GM18508 (cell line): ENCODE data around the gene CRYGN.

Experiments used
- ATAC-seq: cut with Tn5 transposase; IDR thresholded peaks from one replicate; pipeline ENCODE4 v1.9.1; 2021; ENCODE audit warnings: moderate number of reproducible peaks; ENCODE audit not compliant: insufficient read depth, unreplicated experiment

CRYGN gene

GRCh38 chr7:151444632-151445031 is 4.7 kb upstream of the CRYGN start:
- ATAC-seq = no peak

DNA sequence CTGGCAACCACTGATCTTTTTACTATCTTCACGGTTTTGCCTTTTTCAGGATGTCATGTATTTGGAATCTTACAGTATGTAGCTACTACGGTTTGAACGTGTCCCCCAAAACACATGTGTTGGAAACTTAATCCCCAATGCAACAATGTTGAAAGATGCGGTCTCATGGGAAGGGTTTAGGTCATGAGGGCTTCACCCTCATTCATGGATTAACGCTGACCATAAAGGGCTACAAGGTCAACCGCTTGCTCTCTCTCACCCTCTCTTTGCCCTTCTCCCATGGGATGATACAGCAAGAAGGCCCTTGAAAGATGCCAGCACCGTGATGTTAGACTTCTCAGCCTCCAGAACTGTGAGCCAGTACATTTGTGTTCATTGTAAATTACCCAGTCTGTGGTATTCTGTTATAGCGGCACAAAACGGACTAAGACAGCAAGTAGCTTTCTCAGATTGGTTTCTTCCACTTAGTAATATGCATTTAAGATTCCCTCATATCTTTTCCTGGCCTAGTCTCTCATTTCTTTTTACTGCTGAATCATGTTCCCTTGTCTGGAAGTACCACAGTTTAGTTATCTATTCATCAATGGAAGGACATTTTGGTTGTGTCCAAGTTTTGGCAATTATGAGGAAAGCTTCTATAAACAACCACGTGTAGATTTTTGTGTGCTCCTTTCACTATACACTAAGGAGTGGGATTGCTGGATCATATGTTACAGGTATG is 3.0 kb upstream of the CRYGN start:
- ATAC-seq = no peak

DNA sequence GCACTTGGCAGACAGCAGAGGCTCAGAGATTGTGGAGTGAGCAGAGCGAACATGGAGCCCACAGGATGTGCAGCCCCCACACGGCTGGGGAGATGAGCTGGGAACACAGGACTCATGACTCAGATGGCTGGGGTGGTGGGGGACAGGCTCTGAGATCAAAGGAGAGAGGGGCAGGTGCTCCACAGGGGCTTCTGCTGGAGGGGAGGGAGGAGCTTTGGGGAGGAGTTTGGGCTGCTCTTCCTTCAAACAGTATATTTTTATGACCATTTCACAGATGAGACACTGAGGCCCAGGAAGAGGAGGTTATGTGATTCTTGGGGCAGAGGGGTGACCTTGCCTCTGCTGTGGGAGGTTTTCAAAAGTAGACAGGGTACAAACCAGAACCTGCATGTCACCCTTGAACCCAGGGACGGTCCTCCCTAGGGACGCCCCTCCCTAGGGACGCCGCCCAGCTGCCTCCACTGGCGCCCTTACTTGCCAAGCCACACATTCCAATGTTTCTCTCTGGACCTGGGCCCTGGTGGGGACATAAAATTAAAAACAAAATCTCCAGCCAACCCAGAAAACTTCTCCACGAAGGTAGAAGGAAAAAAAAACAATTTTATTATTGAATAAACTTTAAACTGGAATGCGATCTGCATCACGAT is 981 bp upstream of the CRYGN start:
- ATAC-seq = no peak

DNA sequence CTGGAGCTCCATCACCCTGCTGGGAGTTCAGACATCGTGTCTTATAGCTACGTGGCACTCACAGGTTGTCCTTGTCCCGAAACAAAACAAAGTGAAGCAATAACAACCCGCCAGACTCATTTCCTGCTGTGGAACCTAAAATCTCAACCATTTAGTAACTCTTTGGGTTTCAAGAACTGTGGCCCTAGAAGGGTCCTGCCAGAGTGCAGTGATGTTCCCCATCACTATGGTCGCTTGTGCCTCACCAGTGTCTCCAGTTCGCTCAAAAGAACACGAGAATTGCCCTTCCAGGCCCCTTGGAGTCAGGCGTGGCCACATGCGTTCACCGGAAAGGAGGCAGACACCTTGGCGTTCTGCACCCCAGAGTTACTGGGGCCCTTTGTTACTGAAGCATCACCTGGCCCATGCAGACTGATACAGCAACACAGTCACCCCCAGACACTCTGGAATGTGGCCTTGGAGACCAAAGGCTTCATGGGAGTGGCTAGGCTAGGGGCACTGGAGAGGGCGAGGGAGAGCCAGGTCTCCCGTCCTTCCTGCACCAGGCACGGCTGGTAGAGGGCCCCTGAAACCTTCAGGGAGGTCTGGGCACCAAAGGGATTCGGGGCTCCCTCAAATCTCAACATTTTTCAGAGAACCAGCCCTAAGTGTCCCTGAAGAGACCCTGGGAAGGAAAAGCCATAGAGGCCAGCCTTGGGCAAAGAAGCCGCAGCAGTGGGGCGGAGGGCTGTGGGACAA is 908 bp downstream of the CRYGN start:
- ATAC-seq = no peak

DNA sequence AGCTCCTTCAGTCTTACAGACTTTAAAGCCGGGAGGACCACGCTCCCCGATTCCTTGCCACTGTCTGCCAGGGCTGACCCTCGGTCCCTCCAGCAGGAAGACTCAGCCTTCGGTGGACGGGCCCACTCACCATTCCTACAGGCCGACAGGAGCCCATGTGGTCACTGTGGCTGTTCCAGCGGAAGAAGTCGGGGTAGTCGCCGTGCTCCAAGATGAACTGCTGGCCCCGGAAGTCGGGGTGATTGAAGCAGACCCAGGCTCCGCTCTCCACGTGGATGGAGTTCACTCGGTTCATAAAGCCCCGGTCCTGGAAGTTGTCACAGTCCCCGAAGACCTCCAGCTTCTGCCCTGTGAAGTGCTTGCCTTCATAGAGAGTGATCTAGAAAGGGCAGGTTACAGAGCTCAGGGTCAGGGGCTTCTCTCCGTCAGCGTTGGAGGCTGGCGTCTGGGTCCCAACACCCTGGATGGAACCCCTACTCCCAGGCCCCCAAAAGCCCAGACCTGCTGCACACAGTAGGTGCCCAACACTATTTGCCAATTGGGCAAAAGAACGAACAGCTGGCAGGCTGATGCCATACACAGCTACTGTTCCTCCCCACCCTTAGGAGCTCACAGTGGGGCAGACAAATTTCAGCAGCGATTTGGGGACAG is 1.9 kb downstream of the CRYGN start:
- no peak for ATAC-seq

DNA sequence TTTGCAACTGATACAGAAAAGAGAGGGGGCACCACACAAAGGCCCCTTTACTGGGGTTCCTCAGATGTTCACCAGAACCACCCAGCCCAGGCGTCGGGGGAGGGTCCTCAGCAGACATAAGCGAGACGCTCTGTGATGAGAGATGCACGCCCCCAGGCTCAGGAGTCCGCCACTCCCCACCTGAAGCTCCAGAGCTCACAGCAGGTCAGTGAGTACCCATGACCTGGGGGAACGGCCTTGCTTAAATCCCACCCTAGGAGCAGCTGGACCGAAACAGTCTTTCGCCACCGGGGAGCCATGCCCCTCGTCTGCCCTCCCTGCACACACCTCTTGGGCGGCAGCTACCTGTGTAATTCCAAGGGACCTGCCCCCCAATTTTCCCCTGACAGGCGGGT is 2.8 kb downstream of the CRYGN start:
- no peak for ATAC-seq

DNA sequence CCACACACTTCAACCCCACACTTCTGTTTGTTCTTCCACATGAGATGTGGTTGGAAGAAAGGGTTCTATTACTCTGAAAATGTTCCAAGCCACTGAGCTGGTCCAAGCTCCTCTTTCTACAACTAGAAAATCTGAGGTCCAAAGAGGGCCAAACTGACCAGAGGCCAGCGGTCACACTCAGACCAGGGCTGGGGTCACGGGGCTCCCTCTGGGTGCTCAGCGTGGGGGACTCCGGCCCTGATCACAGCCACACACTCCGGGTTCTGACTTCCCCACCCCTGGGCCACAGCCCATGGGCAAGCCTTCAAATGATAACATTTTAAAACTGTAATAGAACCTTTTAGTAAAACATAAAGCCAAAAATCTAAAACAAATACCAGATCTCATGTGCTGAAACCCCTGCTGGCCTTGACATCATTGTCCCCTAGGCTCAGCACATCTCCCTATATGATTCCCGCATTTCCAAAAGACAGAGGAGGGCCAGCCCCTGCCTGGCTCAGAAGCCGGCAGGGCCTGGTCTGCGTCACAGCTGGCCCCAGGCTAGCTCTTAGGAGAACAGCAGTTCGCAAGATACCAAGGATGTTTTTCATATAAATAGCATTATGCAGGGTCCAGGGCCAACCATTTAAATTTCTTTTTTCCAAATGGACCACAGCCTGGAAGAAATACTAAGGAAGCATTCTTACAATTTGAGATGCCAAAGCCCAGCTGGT is 3.3 kb downstream of the CRYGN start:
- no peak for ATAC-seq

DNA sequence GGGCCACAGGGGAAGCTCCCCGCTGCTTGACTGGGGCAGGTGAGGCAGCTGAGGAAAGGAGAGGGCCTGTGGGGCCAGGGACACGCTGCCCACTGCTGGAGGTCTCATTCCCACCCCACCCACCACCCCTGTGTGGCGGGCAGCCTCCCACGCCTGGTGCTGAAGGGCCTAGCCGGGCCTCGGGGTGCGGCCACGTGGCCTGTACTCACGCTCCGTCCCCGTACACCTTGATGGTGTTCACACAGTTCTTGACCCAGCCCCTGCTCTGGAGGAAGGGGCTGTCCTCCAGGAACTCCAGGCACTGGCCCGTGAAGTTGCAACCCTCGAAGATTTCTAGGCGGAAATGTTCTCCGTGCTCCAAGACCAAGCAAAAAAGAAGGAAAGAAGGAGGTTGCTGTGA is 4.0 kb downstream of the CRYGN start:
- no peak for ATAC-seq

DNA sequence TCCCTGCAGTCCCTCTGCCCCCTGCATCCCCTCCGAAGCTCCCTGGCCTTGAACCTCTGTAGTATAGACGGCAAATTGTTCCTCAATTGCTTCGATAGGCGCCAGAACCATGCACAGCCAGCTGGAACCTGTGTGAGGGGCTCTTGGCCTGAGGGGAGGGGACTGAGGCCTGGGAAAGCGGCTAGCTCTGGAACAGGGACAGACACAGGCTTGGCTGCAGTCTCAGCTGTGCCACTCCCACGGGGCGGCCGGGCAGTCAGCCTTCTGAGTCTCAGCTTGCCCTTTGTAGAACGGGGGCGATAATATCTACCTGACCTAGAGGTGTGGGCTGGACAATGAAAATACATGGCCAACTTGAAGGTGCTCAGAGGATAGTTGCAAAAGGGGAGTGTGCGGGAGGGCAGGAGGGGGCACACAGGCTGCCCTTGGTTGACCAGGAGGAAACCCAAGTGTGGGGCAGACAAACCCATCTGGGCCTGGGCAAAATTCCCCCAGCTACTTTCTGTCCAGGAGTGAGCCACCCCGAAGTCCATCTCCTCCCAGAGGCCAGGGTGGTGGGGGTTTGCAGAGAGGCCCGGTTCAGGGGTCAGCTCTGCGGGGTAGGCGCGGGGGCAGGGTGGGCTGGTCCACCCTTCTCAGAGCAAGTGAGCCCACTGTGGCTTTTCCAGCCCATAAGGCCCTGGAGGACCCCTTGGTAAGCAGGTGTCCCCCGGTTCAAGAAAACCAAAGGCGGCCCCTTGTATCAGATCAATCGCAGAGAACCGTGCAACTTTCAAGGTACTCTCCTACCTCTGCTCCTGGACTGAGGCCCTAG is 4.6 kb downstream of the CRYGN start:
- ATAC-seq = no peak

DNA sequence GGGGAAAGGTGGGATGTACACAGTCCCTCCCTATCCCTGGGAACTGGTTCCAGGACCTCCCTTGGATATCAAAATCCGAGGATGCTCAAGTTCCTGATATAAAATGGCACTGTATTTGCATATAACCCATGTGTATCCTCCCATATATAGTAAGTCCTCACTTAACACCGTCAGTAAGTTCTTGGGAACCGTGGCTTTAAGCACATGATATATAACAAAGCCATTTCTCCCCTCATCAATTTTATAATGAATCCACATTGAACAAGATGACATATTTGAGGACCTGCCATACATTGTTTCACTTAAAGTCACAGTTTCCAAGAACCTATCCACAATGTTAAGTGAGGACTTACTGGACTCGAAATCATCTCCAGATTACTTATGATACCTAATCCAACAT is 5.4 kb downstream of the CRYGN start:
- ATAC-seq = no peak

DNA sequence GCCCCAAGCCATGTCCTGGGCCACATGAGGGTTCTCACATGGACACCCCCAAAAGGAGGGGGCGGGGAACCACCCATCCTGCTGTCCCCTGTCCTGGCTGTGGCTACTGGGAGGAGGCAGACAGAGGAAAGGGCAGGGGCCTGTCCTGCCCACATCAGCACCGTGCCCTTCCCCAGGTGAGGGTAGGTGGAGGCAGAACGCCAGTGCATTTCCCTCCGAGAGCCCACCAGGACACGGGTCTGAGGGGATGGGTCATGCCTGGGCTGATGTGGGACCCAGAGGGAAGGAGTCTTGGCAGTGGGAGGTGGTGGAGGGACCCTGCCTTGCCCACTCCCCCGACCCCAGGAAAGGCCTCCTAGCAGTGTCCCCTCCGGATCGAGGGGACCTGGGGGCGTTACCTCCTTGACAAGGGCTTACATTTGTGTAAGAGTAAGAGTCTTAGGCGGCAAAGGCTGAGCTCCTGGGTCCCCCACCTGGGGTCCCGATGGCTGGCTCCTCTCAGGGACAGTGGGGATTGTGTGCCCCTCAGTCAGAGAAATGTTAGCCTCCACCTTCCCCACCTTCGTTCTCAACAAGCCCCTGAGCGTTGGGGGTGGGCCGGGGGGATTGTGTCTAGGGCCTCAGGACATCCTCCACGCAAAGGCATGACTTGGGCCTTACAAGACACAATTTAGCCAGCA is 6.1 kb downstream of the CRYGN start:
- ATAC-seq = no peak

DNA sequence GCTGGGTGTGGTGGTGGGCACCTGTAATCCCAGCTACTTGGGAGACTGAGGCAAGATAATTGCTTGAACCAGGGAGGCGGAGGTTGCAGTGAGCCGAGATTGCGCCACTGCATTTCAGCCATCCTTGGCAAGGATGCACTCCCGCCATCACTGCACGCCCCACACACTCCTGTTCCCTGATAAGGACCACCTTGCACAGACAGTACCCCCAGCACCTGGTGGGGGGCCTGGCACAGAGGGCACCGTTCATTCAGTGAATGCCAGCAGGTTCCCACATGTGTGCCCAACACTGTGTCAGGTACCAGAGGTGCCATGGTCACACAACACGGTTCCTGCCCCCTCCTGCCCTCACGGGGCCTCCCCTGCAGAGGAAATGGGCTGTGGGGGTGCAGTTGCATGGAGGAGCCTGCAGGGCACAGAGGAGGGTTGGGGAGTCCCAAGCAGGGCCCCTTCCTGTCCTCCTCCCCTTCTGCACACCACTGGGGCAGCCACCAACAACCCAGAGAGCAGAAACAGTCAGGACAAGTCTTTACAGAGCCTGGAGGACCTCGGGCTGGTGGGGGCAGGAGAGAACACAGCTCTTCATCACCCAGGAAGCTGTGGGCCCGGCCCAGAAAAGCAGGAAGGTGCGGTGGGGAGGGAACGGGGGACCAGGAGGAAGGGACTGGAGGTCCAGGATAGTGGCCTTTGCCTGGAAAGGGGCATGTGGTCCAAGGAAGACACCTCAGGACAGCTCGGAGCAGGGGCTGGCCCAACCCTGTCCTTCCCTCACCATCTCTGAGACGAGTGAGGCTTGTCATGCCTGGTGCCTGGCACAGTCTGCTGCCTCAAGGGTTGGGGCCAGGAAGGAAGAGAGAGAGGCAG is 7.1 kb downstream of the CRYGN start:
- no peak for ATAC-seq

DNA sequence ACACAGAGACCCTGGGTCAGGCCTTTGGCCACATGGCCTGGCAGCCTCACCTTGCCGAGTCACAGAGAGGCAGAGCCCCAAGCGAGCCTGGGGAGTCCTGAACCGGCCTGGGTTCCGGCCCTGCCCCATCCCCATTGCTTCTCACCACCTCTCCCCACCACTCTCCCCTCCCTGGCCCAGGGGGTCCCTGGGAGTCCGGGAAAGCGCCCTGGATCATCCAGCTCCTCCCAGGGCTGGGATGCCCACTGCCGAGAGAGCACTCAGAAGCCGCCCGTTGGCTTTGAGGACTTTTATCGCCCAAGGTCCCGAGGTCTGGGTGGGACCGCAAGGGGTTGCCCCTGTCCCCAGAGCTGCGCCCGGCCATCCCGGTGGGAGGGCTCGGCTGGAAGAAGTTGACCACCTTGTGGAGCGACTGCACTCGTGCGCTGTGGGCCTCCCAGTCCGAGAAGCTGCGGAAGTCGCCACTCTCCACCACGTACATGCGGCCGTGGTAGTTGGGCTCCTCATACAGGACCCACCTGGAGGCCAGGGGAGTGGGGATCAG is 8.1 kb downstream of the CRYGN start:
- no peak for ATAC-seq

DNA sequence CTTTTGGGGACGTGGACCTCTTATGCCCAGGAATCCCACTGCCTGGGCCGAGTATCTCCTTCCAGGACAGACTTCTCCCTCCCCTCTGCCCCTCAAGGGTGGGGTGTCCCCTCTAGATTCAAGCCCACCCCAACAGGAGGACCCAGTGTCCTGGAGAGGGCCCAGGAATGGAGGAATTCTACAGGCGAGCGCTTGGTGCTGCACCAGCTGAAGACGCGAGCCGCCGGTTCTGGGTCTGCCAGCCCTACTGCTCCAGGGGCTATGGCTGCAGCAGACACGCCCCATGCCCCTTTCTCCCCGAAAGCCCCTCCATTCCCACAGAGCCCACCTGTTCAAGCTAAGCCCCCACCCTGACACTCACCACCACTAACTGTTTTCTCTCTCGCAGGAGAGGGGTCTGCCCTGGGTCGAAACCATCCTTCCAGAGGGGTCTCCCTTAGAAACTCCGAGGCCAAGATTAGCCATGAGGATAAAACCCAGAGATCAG is 8.6 kb downstream of the CRYGN start:
- ATAC-seq = no peak

DNA sequence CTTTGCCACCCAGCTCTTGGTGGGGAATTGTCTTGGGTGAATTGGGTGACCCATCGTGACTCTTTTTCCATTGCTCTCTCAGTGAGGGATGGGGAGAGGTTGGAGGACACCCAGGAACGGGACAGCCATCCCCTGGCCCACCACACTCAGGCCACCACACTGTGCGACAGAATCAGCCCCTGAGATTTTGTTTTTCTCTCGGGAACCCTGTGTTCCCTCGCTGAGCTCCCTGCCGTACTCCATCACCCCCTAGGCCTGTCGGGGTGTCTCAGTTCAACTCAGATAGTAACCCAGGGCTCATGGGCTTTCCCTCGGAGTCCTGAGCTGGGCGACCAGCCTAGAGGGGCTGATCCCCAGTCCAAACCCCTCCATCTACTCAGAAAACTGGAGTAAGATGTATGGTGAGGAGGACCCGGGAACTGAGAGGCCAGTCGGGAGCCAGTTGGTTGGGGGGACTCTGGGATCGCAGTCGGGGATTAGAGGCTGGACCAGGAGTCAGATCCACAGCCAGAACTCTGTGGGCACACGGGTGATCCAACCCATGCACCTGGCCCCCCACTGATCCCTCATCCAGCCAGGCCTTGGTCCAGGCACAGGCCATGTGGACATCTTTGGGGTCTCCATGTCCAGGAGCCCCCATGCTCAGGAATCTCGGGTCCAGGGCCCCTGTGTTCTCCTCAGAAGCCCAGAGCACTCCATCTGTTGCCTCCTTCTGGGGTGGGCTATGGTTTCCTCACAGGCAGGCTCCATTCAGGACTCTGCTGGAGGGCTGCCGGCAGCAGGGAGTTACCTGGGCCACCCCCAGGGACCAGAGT is 9.3 kb downstream of the CRYGN start:
- ATAC-seq = no peak

DNA sequence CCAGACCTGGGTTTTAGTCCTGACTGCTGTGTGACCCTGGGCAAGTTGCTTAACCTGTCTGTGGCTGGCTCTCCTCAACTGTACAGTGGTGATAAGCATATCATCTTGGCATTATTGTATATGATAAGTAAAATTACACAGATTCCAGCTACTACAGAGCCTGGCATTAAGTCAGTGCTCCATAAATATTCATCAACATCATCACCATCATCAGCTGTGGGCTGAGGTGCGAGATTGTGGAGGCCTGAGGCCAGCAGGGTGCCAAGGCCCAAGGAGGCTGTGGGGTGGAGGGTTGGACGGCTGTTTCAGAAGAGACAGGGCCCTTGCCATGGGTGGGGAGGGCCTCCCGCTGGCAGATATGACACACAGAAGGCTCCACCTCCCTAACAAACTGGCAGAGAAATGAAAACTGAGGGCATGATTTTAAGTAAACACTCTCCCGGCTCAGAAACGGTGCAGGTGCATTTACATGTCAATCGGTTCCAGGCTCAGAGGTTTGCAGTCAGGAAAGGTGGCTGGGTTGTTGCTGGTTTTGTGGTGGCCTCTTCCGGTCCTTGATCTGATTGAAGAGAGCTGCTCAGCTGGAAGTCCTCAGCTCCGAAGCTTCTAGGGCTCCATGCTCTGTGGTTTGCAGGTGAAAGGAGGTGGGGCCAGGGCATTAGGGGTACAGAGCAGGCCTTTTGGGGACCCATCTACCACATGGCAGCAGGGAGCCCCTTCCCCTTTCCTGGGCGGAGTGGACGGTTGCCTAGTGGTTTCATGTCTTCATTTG is 10.2 kb downstream of the CRYGN start:
- no peak for ATAC-seq
